Testis (tissue), 3 donors: ENCODE data around the gene ARL6IP6. TPM values are rescaled to one million over a fixed set of nuclear protein-coding genes. Genes with fewer than 3 reads are reported as not detected.

ENCODE experiments used
- DNase-seq: peaks from one replicate; pipeline ENCODE4 v3.0.0-alpha.2; 2019
- H3K27ac ChIP-seq, 2 donors: fragments of 200-600 bp; sonication (generic); one replicate each; pipeline ENCODE4 v1.5.1; 2019
- H3K27me3 ChIP-seq: fragments of 200-600 bp; sonication (generic); one replicate; pipeline ENCODE4 v1.5.1; 2019
- H3K36me3 ChIP-seq: fragments of 200-600 bp; sonication (generic); one replicate; pipeline ENCODE4 v1.5.1; 2017; ENCODE audit warnings: low read depth; ENCODE audit errors: missing control alignments
- H3K4me1 ChIP-seq: fragments of 200-600 bp; sonication (generic); one replicate; pipeline ENCODE4 v1.5.1; 2019
- H3K4me3 ChIP-seq, 2 donors: fragments of 200-600 bp; sonication (generic); one replicate each; pipeline ENCODE4 v1.5.1; 2017 to 2019
- H3K9me3 ChIP-seq: fragments of 200-600 bp; sonication (generic); one replicate; pipeline ENCODE4 v1.5.1; 2017
- POLR2A ChIP-seq: fragments of 450-650 bp; IDR thresholded peaks from one replicate; pipeline ENCODE4 v1.6.1; 2017; ENCODE audit warnings: antibody characterized with exemption, mild to moderate bottlenecking, moderate library complexity
- WGBS, 2 donors: methylation state at CpG; one replicate each; pipeline ENCODE4 v1.1.5; 2018; 5-methylcytosine and 5-hydroxymethylcytosine counted together
- intact Hi-C: fragments of 100-400 bp; cut with DNase I; formaldehyde crosslinking; loops from one replicate; pipeline ENCODE4 v1.15.1; 2023; ENCODE audit warnings: low total_unique reads
- polyA plus RNA-seq: library from polyadenylated mRNA; stranded (reverse); fragments of 350-450 nt; fragmentation: Illumina TruSeq; extraction: RNeasy Lipid Tissue Mini Kit (QIAGEN cat#74804); gene quantifications from one replicate; pipeline ENCODE4 v1.2.3, GENCODE V29; 2014; ENCODE audit warnings: low read depth, low replicate concordance; ENCODE audit not compliant: insufficient read depth
- total RNA-seq, 2 donors: library from RNA; depleted of rRNA; stranded (reverse); fragments of >200 nt; gene quantifications; one replicate each; pipeline ENCODE4 v1.2.3, GENCODE V29; 2016
- TF ChIP-seq, protein P1 (sequence below), 3 experiments: fragments of 450-650 bp in 2 of 3; fragments of 200-600 bp in 1 of 3; sonication (generic) in 1 of 3; IDR thresholded peaks; one replicate each; pipeline ENCODE4 v1.5.1; 2016 to 2019; ENCODE audit warnings: antibody characterized with exemption in 3 of 3, mild to moderate bottlenecking in 2 of 3, moderate library complexity in 1 of 3

The ARL6IP6 gene
- total and polyA plus RNA-seq, 3 donors from 2014 or later = 27.8 to 42.0 (median 42.0) TPM

DNA sequence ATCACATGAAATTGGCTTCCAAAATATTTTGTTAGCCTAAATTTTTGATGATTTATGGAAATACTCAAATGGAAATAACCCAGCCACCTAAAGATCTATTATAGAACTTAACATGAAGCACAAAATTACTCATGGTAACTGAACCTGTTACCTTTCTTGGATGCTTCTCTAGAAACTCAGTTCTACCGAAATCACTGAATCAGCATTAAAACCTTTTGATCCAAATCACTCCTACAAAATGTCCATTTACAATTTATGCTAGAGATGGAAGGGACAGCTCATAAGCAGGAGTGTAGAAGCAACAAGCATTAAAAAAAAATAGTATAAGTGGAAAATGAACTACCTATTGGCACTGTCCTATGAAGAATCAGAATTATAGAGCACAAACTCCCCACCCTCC is 3.3 kb upstream of the ARL6IP6 start:
- TF ChIP-seq POLR2A = no peak
- TF ChIP-seq, protein P1, sequence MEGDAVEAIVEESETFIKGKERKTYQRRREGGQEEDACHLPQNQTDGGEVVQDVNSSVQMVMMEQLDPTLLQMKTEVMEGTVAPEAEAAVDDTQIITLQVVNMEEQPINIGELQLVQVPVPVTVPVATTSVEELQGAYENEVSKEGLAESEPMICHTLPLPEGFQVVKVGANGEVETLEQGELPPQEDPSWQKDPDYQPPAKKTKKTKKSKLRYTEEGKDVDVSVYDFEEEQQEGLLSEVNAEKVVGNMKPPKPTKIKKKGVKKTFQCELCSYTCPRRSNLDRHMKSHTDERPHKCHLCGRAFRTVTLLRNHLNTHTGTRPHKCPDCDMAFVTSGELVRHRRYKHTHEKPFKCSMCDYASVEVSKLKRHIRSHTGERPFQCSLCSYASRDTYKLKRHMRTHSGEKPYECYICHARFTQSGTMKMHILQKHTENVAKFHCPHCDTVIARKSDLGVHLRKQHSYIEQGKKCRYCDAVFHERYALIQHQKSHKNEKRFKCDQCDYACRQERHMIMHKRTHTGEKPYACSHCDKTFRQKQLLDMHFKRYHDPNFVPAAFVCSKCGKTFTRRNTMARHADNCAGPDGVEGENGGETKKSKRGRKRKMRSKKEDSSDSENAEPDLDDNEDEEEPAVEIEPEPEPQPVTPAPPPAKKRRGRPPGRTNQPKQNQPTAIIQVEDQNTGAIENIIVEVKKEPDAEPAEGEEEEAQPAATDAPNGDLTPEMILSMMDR (IDR thresholded peaks at IDR 0.05) = no peak
- H3K9me3 ChIP-seq = no peaks in the 10 kb centered on the region
- H3K4me1 ChIP-seq = peaks cover 13% of the 10 kb centered on the region
- no peaks in the 10 kb centered on the region for H3K27me3 ChIP-seq
- H3K27ac ChIP-seq = no peak overlapping the region
- intact Hi-C loops = no loop called here
- no peaks in the 10 kb centered on the region for H3K36me3 ChIP-seq
- DNase-seq = no peak
- no peak overlapping the region for H3K4me3 ChIP-seq
- 67 to 83% methylated on average over 1 of the region's 1 CpG for WGBS, 2 donors

DNA sequence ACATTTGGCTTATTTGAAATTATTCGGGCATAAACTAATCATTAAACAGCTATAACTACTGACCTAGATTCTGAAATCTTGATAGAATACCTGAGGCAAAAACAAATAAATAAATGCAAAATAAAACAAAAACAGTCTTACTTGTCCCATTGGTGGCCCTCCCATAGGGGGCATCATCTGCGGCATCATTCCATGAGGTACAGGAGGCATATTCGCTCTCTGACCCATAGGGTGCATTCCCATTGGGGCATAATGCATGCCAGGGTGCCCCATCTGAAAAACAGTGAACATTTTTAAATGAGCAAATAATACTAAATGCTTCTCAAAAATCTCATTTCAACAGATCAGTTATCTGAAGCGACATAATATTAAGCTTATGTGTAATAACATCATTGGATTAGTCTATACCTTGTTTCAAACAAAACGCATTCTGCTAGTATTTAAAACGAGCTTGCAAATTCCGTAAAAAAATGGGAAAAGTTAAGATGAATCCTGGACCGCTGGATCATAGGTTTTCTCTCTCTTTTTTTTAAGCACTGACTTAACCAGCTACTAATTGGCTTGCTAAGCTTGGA is 2.5 kb upstream of the ARL6IP6 start:
- Histone ChIP-seq H3K9me3 (no peaks in the 10 kb centered on the region), H3K27ac (no peak overlapping the region), H3K27me3 (no peaks in the 10 kb centered on the region), H3K4me1 (peaks cover 22% of the 10 kb centered on the region), H3K4me3 (peak overlapping the region in 1 of 2 donors; percentile 96), H3K36me3 (no peaks in the 10 kb centered on the region)
- intact Hi-C loops = no loop called here
- TF ChIP-seq, protein P1 (IDR thresholded peaks at IDR 0.05) = peak in 2 of 3 experiments; percentile 26 to 34
- TF ChIP-seq POLR2A = no peak
- WGBS, 2 donors = 21 to 23% methylated on average over 8 of the region's 8 CpGs
- no peak for DNase-seq

DNA sequence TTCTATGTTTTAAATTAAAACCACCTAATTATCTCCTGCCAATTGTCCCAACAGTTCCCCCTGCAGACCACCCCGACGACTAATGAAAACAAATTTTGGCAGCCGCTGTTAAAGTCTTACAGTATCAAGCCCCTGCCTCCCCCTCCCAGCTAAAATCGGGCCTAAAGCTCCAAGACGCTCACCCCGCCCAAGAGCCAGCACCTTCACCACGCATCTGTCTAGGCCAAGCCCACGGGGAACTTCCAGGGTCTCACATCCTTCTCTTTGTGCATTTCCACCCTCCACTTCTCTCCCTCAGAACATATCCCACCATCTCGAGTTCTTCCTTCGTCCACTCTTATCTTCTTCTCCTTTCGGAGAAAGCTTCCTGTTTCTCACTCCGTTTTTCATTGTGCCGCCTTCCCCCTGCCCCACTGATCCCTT is 1.6 kb upstream of the ARL6IP6 start:
- Histone ChIP-seq H3K4me3 (peak overlapping the region; percentile 83 to 96), H3K27me3 (no peaks in the 10 kb centered on the region), H3K36me3 (no peaks in the 10 kb centered on the region), H3K4me1 (peaks cover 26% of the 10 kb centered on the region), H3K27ac (peak overlapping the region; percentile 98 to 99), H3K9me3 (no peaks in the 10 kb centered on the region)
- 0% methylated on average over 13 of the region's 13 CpGs for WGBS, 2 donors
- peak; percentile 63 for DNase-seq
- TF ChIP-seq, protein P1 (IDR thresholded peaks at IDR 0.05) = no peak
- TF ChIP-seq POLR2A = no peak
- intact Hi-C loops = no loop called here

DNA sequence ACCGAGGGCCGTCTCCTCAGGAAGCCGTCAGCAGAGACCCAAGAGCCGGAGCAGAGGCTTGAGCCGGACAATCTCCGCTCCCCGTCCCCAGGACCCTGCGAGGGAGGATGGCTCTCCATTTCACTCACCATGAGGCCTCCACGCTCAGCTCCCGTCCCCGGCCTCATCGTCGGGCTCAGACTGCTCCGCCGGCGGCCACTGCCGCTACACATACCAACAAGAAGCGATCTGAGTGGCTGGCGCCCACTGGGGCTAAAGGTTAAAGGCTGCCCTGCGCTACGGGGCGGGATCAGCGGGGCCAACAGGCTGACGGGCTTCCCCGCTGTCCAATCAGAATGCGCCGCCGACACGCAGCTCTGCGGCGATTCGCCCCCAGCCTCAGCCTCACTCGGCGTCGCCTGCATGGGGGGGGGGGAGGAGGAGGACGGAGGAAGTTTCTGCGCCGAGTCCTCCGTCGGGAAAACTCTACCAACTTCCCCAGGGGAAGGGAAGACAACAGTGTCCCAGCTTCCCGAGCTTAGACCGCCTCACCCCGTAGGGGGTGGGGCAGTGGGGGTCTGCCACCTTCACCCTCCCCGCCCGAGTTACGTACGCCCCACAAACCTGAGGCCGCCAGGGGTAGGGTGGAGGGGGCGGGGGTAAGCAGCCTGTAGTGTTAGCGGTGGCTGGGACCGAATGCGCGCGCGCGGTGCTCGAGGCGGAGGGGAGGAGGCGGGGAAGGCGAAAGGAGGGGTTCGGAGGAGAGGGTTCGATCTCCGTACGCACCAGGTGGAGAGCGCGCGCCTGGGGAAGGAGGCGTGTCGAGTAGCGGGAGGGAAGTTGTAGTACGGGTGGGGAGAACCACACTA is 968 bp upstream of the ARL6IP6 start, which contains the start of gene PRPF40A:
Gene PRPF40A, minus strand, starts transcription at position 234 of the 848 bp plus-strand sequence. Its CDS starts 22 bp downstream, at position 212.
- TF ChIP-seq, protein P1 (IDR thresholded peaks at IDR 0.05) = peak in 1 of 3 experiments; percentile 36
- no peak for TF ChIP-seq POLR2A
- peaks cover 26% of the 10 kb centered on the region for H3K4me1 ChIP-seq

More for the DNA sequence above, 968 bp upstream of the ARL6IP6 start, which contains the start of gene PRPF40A:
- Histone ChIP-seq H3K27ac (peak within 1 kb of the TSS; percentile 98 to 99), H3K4me3 (peak within 1 kb of the TSS; percentile 83 to 96), H3K36me3 (no peaks in the 10 kb centered on the region), H3K9me3 (no peaks in the 10 kb centered on the region), H3K27me3 (no peaks in the 10 kb centered on the region)
- 1% methylated on average over 43 to 63 of the region's 71 CpGs for WGBS, 2 donors
- intact Hi-C loops = no loop called here
- peak; percentile 99 for DNase-seq
